Measurements from ENCODE around the gene PARM1. TPM values are rescaled to one million over a fixed set of nuclear protein-coding genes. Genes with fewer than 3 reads are reported as not detected.

PARM1 gene
- total and polyA plus RNA-seq, 9 of the 15 experiments (the other 6 are each of a cell fraction or from before 2014, with no cell fraction given), result 0.07 TPM; not detected in 8

DNA sequence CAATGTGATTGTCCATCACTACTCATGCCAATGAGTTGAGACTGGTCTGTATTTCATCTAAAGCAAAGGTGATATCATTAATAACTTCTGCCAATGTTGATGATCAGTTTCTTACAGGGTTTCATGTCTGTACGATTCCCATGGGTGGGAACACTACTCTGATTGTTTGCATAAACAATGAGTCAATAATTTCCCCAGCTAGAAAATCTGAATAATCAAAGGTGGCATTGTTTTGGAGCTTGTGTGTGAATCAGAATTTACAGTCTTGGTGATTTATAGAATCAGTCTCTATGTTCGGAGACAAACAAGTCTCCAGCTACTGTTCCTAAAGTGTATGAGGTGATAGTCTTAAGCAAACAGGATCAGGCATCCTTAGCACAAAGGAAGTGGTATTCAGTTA, 35.5 kb upstream of the PARM1 start (continued):
- TF ChIP-seq, protein P1, sequence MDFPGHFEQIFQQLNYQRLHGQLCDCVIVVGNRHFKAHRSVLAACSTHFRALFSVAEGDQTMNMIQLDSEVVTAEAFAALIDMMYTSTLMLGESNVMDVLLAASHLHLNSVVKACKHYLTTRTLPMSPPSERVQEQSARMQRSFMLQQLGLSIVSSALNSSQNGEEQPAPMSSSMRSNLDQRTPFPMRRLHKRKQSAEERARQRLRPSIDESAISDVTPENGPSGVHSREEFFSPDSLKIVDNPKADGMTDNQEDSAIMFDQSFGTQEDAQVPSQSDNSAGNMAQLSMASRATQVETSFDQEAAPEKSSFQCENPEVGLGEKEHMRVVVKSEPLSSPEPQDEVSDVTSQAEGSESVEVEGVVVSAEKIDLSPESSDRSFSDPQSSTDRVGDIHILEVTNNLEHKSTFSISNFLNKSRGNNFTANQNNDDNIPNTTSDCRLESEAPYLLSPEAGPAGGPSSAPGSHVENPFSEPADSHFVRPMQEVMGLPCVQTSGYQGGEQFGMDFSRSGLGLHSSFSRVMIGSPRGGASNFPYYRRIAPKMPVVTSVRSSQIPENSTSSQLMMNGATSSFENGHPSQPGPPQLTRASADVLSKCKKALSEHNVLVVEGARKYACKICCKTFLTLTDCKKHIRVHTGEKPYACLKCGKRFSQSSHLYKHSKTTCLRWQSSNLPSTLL (IDR thresholded peaks at IDR 0.05), result no peak
- TF ChIP-seq ATF1 (CRISPR knock-in tag; IDR thresholded peaks at IDR 0.05) (no peak), ATF1 (tag; IDR thresholded peaks at IDR 0.05) (no peak), TFE3 (CRISPR knock-in tag; IDR thresholded peaks at IDR 0.05) (no peak), KDM5B (IDR thresholded peaks at IDR 0.05; ENCODE audit: insufficient replicate concordance, low read depth, low read length) (no peak), GTF2A2 (tag; IDR thresholded peaks at IDR 0.05) (no peak), ATF6 (CRISPR knock-in tag; IDR thresholded peaks at IDR 0.05) (no peak), CBFA2T2 (conservative IDR thresholded peaks at IDR 0.05) (no peak), TRIM28 (IDR thresholded peaks at IDR 0.05) (no peak), ZBTB33 (CRISPR knock-in tag; IDR thresholded peaks at IDR 0.05) (no peak), RBM34 (IDR thresholded peaks at IDR 0.05; ENCODE audit: borderline replicate concordance, insufficient read depth, low read length) (no peak), PTRF (tag; IDR thresholded peaks at IDR 0.05) (no peak), DNMT1 (IDR thresholded peaks at IDR 0.05) (no peak), ZNF384 (IDR thresholded peaks at IDR 0.05; ENCODE audit: low read depth, low read length) (no peak), BRCA1 (IDR thresholded peaks at IDR 0.05) (no peak), BRCA1 (CRISPR knock-in tag; IDR thresholded peaks at IDR 0.05) (no peak), RFX5 (IDR thresholded peaks at IDR 0.05; ENCODE audit: low read depth, low read length) (no peak)
